GM19468 (cell line): ENCODE results near the gene NFIB.

ENCODE experiments used
- ATAC-seq: cut with Tn5 transposase; IDR thresholded peaks from one replicate; pipeline ENCODE4 v1.9.1; 2021; ENCODE audit warnings: mild to moderate bottlenecking, moderate library complexity, moderate number of reproducible peaks; ENCODE audit not compliant: unreplicated experiment; ENCODE audit errors: extremely low read depth

NFIB gene

GRCh38 chr9:14256588-14256987 is 57.4 kb downstream of the NFIB start:
- ATAC-seq: no peak

DNA sequence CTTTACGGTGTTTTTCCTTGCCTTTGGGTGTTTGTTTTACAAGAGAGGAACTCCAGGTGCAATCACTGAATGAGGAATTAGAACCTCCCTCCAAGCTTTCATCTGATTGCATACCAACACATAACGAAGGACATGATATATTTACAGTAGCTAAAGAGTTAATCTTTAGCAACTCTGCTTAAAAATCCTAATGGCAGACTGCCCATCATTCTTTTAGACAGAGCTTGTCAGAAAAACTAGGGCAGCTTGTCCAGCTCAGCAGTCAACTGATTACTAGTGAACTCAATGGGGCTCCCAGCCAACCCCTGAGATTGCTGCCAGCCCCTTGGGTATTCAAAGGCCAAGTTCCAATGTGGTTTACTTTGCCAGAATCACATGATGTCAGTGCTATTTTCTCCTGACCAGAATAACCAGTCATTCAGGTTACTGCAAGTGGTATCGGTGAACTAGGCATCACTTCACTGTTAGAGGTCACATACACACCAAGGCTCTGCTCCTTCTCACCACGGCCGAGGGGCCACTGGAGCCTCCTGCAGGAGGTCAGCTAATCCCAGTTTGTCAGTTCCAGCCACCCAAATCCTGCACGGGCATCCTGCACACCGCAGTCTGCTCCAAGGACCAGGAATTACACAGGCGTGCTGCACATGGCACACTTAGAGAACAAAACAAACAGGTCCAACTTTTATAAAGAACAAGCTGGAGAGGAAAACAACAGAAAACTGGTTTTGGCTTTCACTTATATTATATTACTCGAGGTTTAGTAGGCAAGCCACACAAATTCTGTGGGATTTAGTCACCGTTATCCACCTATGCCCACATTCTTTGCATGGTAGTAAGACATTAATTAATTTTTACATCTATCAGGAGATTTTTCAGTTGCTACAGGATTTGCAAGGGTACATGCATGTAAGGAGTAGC is 62.5 kb downstream of the NFIB start:
- ATAC-seq: no peak

GRCh38 chr9:14250794-14251153 is 63.2 kb downstream of the NFIB start:
- no peak for ATAC-seq

GRCh38 chr9:14249527-14249926 is 64.4 kb downstream of the NFIB start:
- ATAC-seq: no peak

GRCh38 chr9:14248149-14248548 is 65.8 kb downstream of the NFIB start:
- no peak for ATAC-seq

DNA sequence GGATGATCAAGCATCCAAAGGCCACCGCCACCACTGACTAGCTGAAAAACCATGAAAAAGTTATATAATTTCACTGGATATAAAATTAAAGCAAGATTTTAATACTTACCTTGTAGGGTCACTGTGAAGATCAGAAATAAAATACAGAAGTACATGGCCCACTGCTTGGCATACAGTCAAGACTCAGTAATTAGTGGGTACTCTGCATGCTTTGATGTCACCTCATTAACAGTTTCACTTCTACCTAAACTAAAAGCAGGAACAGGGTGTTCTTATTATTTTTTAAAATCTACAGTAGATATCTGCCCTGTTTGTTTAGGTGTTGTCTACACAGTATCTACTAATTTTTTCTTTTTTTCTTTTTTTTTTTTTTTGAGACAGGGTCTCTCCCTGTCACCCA is 66.4 kb downstream of the NFIB start:
- ATAC-seq: no peak

DNA sequence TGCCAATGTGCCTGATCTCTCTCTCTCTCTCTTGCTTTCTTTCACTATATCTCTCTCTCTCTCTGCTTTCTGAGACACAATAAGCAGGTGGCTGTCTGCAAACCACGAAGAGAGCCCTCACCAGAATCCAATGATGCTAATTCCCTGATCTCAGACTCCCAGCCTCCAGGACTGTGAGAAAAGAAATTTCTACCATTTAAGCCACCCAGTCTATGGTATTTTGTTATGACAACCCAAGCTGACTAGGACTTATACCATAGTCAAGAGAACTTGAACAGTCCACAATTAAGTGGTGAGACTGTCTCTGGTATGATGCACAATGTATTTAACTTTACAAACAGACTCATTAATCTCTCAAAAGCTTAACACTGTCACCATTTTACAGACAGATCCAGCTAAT is 67.0 kb downstream of the NFIB start:
- no peak for ATAC-seq

DNA sequence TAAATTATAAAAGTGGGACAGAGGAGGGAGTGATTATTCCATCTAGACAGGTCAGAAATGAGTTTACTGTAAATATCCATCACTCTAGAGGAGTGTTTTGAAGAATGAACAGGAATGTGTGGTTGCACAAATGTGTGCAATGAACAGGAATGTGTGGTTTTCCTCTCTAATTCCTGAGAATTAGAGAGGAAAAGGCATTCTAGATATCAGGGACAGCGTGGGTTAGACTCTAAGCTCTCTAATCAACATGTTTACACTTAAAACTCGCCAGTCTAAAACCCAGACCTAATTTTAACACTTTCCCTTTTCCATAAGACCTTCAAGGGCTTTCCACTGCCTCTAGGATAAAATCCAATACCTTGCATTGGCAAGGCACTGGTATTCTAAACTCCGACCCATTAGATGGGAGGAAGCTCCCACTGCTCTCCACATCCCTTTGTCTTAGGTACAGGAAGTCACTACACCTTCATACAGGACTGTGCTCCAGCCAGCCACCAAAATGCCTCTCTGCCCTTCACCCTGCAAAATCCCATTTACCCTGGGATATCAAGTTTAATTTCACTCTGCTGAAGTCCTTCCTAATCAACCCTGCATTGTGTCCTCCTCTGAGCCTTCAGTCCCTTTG is 67.9 kb downstream of the NFIB start:
- no peak for ATAC-seq

DNA sequence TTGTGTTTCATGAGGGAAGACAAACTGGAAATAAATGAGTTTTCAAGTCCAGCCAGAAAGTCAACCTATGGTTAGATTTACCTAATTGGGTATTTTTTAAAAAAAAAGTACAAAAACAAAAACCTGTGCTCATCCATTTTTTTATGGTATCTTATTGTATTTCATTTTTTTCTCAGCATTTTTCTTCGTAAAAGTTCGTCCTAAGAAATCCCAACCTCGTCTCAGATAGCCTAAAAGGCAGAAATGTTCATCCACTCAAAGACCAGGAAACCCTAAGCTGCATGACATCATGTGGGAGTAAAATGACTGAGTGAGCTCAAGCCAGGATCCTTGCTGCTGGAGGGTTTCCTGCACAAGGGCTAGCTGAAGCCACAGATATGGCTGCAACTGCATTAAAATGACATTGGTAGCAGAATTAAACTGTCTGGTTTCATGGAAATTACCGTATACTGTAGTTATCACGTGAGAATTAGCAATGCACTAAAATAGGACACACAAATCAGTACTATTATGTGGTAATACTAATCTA is 70.4 kb downstream of the NFIB start:
- ATAC-seq: no peak

GRCh38 chr9:14242150-14242805 is 71.7 kb downstream of the NFIB start:
- ATAC-seq: no peak

- no peak for ATAC-seq
Observed at GRCh38 chr9:14240537-14240936, 73.4 kb downstream of the NFIB start.

DNA sequence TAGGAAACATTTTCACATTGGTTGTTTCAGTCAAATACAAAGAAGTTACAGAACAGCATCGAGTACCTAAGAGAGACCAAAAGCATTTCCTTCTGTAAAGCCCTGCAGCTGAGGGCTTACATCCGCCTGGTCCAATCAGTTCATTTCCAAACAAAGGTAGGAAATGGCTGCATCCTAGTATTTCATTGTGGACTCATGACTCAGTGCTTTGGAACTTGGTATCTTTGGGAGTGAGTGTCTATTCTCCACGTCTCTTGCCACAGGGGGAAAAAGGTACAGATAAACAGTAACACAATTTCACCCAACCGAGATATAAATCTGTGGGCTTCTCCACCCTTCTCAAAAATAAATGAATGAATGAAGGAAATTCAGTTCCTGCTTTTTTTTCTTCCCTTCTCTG is 75.4 kb downstream of the NFIB start:
- no peak for ATAC-seq

- no peak for ATAC-seq
Observed at GRCh38 chr9:14238079-14238478, 75.9 kb downstream of the NFIB start.

- no peak for ATAC-seq
Observed at GRCh38 chr9:14236591-14236990, 77.3 kb downstream of the NFIB start.

DNA sequence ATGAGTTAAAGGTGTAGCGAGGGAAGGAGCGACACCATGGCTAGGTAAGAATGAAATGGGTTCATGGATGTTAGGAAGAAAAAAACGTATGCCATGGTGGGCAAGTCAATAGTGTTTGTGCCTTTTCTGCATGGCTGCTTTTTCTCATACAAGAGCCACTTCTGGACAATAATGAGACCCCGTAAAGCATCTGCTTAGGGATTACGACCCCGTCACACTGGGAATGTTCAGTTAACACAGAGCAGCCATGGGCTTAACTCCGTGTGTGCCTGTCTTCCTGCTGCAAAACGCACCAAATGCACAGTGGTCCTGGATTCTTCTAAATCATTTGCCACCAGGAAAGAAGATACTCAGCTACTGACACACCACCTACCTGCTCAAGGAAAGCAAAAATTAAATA is 81.8 kb downstream of the NFIB start:
- no peak for ATAC-seq

DNA sequence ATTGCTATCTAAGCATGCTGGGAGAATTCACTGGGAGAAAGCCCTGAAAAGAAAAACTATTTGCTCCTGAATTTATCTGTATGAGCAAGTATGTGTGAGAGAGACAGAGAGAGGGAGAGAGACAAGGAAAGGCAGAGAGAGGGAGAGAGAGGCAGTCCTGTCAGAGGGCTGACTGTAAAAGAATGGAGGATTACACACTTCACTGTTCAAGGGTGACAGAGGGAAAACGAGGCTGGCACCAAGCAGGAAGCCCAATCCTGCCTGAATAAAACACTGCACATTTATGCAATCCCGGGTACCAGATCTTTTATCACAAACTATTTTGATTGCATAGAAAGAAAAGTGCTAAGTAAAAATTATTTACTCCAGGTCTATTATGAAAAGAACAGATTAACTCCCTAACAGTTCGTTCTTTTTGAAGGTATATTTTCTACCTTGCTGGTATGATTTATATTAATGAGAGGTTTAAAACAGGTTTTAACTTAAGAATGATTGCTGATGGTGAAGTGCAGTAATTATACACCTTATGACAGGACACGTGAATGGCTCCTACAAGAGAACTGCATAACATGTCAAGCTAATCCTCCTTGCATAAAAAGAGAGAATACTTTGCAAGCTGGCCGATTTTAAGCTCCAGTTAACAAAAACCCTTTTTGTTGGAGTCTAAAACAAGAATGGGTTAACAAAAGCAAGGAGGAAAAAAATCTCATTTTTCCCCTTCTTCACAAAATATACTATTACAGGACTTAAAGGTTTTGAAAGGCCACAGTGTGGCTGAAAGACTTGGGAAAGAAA is 82.5 kb downstream of the NFIB start:
- no peak for ATAC-seq

DNA sequence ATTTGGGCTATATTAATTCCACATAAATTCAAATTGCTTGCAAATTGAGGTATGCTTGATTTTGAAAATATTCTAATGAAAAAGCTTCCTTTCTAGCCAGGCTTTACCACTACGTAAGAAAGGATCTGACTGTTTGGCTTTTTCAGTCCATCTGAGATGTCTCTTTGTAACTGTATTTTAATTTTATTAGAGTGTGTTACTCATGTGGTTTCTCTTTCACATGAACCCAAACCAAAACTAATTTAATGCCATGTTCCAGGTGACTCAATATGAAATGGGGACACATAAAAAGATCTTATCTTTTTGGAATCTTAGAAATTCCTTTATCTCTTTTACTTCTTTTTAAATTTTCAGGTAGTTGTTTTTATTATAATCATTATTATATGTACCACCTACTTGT is 85.3 kb downstream of the NFIB start:
- no peak for ATAC-seq

DNA sequence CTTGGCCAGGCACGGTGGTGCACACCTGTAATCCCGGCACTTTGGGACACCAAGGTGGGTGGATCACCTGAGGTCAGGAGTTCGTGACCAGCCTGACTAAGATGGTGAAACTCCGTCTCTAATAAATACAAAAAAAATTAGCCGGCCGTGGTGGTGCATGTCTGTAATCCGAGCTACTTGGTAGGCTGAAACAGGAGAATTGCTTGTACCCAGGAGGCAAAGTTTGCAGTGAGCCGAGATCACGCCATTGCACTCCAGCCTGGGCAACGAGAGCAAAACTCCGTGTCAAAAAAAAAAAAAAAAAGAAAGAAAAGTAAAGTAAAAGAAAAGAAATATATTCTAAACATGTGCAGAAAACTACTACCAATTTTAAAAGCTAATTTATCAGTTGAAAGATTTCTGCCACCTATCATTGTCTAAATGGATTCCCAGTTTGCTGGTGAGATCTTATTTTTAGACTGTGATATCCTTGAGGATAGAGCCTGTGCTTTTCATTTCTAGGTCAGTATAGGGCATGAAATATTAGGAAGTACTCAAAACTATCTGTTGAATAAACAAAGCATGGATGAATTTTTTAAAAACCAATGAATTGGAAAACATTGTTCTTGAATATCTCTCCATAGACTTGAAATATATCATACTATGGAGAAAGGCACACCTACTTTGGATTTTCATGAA is 86.9 kb downstream of the NFIB start:
- no peak for ATAC-seq

GRCh38 chr9:14223081-14223480 is 90.9 kb downstream of the NFIB start:
- no peak for ATAC-seq
